ENCODE results near the gene RNF157. TPM values are rescaled to one million over a fixed set of nuclear protein-coding genes. Genes with fewer than 3 reads are reported as not detected.

RNF157 gene
- total RNA-seq, 1 experiment from 2014 or later, result 4.0 TPM

DNA sequence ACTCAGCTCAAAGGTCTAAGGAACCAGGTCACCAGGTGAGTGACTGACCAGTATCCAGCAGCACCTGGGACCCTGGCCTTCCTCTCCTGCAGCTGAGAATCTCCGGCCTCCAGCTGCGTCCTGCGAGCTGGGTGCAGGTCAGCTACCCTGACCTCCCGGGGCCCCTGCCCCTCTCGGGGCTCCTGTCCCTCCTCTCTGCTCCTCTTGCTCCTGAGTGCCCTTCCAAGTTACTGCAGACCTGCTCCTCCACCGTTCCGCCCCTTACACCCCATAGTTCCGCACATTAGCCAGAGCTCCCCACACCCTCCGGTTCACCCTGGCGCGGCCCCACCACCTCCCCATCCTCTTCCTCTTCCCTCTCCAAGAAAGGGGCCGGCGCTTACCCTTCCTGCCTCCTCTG is 109.8 kb downstream of the RNF157 start:
- ATAC-seq, result 0 out of 2 replicates have a peak, but pooled peaks have one; percentile 6
- intact Hi-C loops (cut with micrococcal nuclease; ENCODE audit: unreplicated experiment), result no loop called here
- in situ Hi-C loops (cut with HindIII; ENCODE audit: low pct_unique_long_range_greater_than_20kb, low sequenced_read_pairs), result no loop called here
- no peaks in the 10 kb centered on the region for H3K9me3 ChIP-seq (ENCODE audit: control insufficient read depth, insufficient read depth, low read depth, low read length)
- H3K4me1 ChIP-seq (ENCODE audit: control insufficient read depth, insufficient read depth, low read length), result no peaks in the 10 kb centered on the region
- ChIA-PET POLR2A (interaction anchor here (0.7 to 0.9 kb wide), 2 partner anchors 11 to 78 kb away, joined by 3 to 4 read pairs; partner anchors contain the start of gene FOXJ1), CTCF (interaction anchor here (0.9 kb wide), 1 partner anchor 8 kb away, joined by 3 read pairs; no protein-coding TSS in a partner anchor)
- no peak overlapping the region for H3K4me3 ChIP-seq (ENCODE audit: low read depth in 2 of 2, low read length in 2 of 2)
- TF ChIP-seq SIN3A (IDR thresholded peaks at IDR 0.05; ENCODE audit: borderline replicate concordance, insufficient read depth, low read depth, low read length), result no peak
- no peak for TF ChIP-seq REST (IDR thresholded peaks at IDR 0.05; ENCODE audit: insufficient read depth in 1 of 2, low read depth in 2 of 2, low read length in 1 of 2)
- no peak for TF ChIP-seq CTCF (IDR thresholded peaks at IDR 0.05)
- TF ChIP-seq TCF7L2 (IDR thresholded peaks at IDR 0.05; ENCODE audit: low read depth, low read length), result no peak
- TF ChIP-seq POLR2AphosphoS5 (IDR thresholded peaks at IDR 0.05; ENCODE audit: low read depth, low read length), result no peak
- H3K36me3 ChIP-seq (ENCODE audit: control insufficient read depth, insufficient read depth, low read length), result no peaks in the 10 kb centered on the region
- H3K27me3 ChIP-seq (ENCODE audit: control insufficient read depth, insufficient read depth, low read length), result no peaks in the 10 kb centered on the region
- no TSS peak for BruUV-seq (replicated peaks)
- no peak for DNase-seq (ENCODE audit: low read depth, low spot score)
- H3K27ac ChIP-seq (ENCODE audit: low read length), result no peak overlapping the region

GRCh38 chr17:76125922-76126321 is 114.4 kb downstream of the RNF157 start:
- no peak overlapping the region for H3K27ac ChIP-seq (ENCODE audit: low read length)
- CTCF ChIA-PET, result interaction anchor here (0.7 to 1.2 kb wide), 2 partner anchors 56 to 144 kb away, joined by 3 to 9 read pairs; no protein-coding TSS in a partner anchor
- no TSS peak for BruUV-seq (replicated peaks)
- TF ChIP-seq REST (IDR thresholded peaks at IDR 0.05; ENCODE audit: insufficient read depth in 1 of 2, low read depth in 2 of 2, low read length in 1 of 2) (no peak), SIN3A (IDR thresholded peaks at IDR 0.05; ENCODE audit: borderline replicate concordance, insufficient read depth, low read depth, low read length) (no peak), POLR2AphosphoS5 (IDR thresholded peaks at IDR 0.05; ENCODE audit: low read depth, low read length) (no peak), TCF7L2 (IDR thresholded peaks at IDR 0.05; ENCODE audit: low read depth, low read length) (no peak), CTCF (IDR thresholded peaks at IDR 0.05) (no peak)
- POLR2A ChIA-PET, result no interaction called here
- in situ Hi-C loops (cut with HindIII; ENCODE audit: low pct_unique_long_range_greater_than_20kb, low sequenced_read_pairs), result no loop called here
- no peaks in the 10 kb centered on the region for H3K4me1 ChIP-seq (ENCODE audit: control insufficient read depth, insufficient read depth, low read length)
- ATAC-seq, result no peak
- no peak for DNase-seq (ENCODE audit: low read depth, low spot score)
- H3K27me3 ChIP-seq (ENCODE audit: control insufficient read depth, insufficient read depth, low read length), result no peaks in the 10 kb centered on the region
- intact Hi-C loops (cut with micrococcal nuclease; ENCODE audit: unreplicated experiment), result no loop called here
- no peaks in the 10 kb centered on the region for H3K36me3 ChIP-seq (ENCODE audit: control insufficient read depth, insufficient read depth, low read length)
- H3K4me3 ChIP-seq (ENCODE audit: low read depth in 2 of 2, low read length in 2 of 2), result no peak overlapping the region
- H3K9me3 ChIP-seq (ENCODE audit: control insufficient read depth, insufficient read depth, low read depth, low read length), result no peaks in the 10 kb centered on the region

All from Panc1 (cell line).